PC-9 (cell line): ENCODE measurements around the gene ITPKA.

ENCODE experiments used
- EZH2 ChIP-seq: fragments of 200-600 bp; sonication (generic); IDR thresholded peaks from 2 replicates; pipeline ENCODE4 v1.8.0; 2017; ENCODE audit warnings: antibody characterized with exemption, low read depth
- TF ChIP-seq, protein P1 (sequence below): fragments of 200-600 bp; sonication (generic); conservative IDR thresholded peaks from 2 replicates; pipeline ENCODE4 v1.6.1; 2017; ENCODE audit warnings: mixed run types, antibody characterized with exemption, mild to moderate bottlenecking, moderate library complexity

DNA sequence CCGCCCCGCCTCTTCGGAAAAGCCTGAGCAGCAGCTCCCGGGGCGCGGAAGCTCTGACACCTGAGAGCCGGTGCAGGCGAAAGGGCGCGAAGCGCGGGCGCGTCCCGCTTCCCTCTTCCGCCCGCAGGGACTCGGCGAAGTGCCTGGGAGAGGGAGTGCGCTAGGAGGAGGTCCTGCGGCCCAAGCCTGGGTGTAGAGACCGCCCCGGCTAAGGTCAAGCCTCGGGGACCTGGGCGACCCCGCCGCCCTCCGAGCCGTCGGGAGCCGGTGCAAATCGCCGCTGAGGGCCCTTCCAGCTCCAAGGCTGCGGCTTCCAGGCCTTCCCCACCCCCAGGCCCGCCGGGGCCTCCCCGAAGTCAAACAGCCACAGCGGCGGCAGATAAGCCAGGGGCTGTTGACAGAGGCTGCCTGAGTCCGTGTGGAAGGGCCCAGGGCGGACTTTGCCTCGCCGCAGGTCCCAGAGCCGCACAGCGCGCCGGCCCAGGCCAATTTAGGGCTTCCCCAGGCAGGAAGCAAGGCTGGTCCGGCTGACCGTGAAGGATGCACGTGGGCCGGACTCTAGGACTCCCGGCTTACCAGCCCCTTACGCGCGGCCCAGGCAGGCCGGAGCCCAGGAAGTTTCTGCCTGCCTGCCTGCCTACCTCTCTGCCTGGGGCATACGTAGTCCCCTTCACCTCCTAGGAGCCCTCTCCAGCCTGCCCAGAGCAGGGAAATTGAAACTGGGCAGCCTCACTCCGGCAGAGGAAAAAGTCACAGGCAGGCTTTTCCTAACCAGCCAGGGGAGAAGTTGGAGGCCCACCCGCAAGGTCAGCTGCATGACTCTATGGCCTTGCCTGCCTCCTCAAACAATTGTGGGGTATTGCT, 2.3 kb downstream of the ITPKA start:
- TF ChIP-seq, protein P1, sequence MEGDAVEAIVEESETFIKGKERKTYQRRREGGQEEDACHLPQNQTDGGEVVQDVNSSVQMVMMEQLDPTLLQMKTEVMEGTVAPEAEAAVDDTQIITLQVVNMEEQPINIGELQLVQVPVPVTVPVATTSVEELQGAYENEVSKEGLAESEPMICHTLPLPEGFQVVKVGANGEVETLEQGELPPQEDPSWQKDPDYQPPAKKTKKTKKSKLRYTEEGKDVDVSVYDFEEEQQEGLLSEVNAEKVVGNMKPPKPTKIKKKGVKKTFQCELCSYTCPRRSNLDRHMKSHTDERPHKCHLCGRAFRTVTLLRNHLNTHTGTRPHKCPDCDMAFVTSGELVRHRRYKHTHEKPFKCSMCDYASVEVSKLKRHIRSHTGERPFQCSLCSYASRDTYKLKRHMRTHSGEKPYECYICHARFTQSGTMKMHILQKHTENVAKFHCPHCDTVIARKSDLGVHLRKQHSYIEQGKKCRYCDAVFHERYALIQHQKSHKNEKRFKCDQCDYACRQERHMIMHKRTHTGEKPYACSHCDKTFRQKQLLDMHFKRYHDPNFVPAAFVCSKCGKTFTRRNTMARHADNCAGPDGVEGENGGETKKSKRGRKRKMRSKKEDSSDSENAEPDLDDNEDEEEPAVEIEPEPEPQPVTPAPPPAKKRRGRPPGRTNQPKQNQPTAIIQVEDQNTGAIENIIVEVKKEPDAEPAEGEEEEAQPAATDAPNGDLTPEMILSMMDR, result no peak
- no peak for TF ChIP-seq EZH2
